ENCODE results near the gene KIAA1755. TPM values are rescaled to one million over a fixed set of nuclear protein-coding genes. Genes with fewer than 3 reads are reported as not detected.

The KIAA1755 gene
- total and polyA plus RNA-seq, 10 of the 15 experiments (the other 5 are each of a cell fraction or from before 2014, with no cell fraction given): not detected

DNA sequence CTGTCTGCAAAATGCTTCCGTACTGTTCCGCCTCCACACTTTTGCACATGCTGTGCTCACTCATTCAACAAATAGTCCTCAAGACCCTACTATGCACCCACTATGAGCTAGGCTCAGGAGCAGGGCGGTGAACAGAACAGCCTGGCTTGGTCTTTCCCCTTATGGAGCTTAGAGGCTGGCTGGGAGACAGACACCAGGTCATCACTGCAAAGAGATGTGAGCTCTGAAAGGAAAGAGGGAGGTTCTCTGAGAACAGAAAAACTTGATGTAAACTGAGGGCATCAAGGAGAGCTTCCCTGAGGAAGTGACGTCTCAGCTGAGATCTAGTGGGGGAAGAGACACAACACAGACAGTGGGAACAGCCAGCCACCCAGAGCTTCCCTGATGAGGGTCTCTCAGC is 64.5 kb downstream of the KIAA1755 start (continued):
- TF ChIP-seq, protein P1, sequence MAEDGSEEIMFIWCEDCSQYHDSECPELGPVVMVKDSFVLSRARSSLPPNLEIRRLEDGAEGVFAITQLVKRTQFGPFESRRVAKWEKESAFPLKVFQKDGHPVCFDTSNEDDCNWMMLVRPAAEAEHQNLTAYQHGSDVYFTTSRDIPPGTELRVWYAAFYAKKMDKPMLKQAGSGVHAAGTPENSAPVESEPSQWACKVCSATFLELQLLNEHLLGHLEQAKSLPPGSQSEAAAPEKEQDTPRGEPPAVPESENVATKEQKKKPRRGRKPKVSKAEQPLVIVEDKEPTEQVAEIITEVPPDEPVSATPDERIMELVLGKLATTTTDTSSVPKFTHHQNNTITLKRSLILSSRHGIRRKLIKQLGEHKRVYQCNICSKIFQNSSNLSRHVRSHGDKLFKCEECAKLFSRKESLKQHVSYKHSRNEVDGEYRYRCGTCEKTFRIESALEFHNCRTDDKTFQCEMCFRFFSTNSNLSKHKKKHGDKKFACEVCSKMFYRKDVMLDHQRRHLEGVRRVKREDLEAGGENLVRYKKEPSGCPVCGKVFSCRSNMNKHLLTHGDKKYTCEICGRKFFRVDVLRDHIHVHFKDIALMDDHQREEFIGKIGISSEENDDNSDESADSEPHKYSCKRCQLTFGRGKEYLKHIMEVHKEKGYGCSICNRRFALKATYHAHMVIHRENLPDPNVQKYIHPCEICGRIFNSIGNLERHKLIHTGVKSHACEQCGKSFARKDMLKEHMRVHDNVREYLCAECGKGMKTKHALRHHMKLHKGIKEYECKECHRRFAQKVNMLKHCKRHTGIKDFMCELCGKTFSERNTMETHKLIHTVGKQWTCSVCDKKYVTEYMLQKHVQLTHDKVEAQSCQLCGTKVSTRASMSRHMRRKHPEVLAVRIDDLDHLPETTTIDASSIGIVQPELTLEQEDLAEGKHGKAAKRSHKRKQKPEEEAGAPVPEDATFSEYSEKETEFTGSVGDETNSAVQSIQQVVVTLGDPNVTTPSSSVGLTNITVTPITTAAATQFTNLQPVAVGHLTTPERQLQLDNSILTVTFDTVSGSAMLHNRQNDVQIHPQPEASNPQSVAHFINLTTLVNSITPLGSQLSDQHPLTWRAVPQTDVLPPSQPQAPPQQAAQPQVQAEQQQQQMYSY (CRISPR knock-in tag; IDR thresholded peaks at IDR 0.05): no peak
- no peak for TF ChIP-seq RCOR1 (conservative IDR thresholded peaks at IDR 0.05; ENCODE audit: low read depth, low read length)

DNA sequence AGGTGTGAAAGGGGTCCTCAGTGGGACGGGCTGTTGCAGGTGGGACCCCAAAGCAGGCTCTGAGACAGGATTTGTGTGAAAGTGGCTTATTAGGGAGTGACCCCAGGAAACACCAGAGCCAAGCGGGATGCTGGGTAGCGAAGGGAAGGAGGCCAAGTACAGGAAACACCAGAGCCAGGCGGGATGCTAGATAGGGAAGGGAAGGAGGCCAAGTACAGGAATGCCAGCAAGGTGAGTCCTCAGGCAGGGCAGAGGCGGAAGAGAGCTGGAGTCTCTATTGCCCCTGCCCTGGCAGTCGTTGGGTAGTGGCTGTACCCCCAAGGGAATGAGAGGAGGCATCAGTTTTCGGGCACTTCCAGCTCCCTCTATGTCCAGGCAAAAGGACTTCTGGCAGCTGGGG is 65.0 kb downstream of the KIAA1755 start:
- ChIA-PET RAD21 (ENCODE audit: unreplicated experiment) (no interaction called here), CTCF (interaction anchor here (1.0 to 2.9 kb wide), 4 partner anchors 19 to 122 kb away, joined by 3 to 18 read pairs (median 4); no protein-coding TSS in a partner anchor), SMC1A (ENCODE audit: uncharacterized antibody, unreplicated experiment) (interaction anchor here (0.8 to 1.3 kb wide), 3 partner anchors 12 to 122 kb away, joined by 3 to 7 read pairs (median 3); no protein-coding TSS in a partner anchor), POLR2A (no interaction called here)
- BruUV-seq (replicated peaks): no TSS peak
- in situ Hi-C loops (cut with MboI) (no loop called here), intact Hi-C loops (cut with micrococcal nuclease; ENCODE audit: unreplicated experiment) (no loop called here)
- Histone ChIP-seq H3K36me3 (ENCODE audit: control insufficient read depth in 2 of 2, insufficient read depth in 2 of 2, low read length in 1 of 2) (no peaks in the 10 kb centered on the region), H3K4me2 (ENCODE audit: control insufficient read depth, insufficient read depth) (no peak overlapping the region), H3K27me3 (replicated peaks in 1 of 2; ENCODE audit: control insufficient read depth in 2 of 2, insufficient read depth in 2 of 2, low read length in 1 of 2) (no peaks in the 10 kb centered on the region; a peak in 2 of 4 replicates), H3K9ac (ENCODE audit: control insufficient read depth, insufficient read depth, low read length) (no peak overlapping the region), H3K27ac (ENCODE audit: control insufficient read depth, insufficient read depth) (no peak overlapping the region), H3K4me1 (ENCODE audit: control insufficient read depth, insufficient read depth, low read length) (no peaks in the 10 kb centered on the region; the same call in 1 of the 2 replicates), H3K9me3 (replicated peaks; ENCODE audit: control insufficient read depth, insufficient read depth, low read length) (no peaks in the 10 kb centered on the region), H3K79me2 (ENCODE audit: control insufficient read depth, insufficient read depth, low read length) (no peaks in the 10 kb centered on the region), H3K4me3 (no peak overlapping the region), H4K20me1 (ENCODE audit: control insufficient read depth, insufficient read depth) (no peaks in the 10 kb centered on the region), H2AFZ (ENCODE audit: control insufficient read depth, low read depth, low read length) (no peak overlapping the region)
- no peak for FAIRE-seq
- 61% methylated on average over 6 of the region's 7 CpGs for WGBS (ENCODE audit: insufficient coverage, insufficient replicate concordance, low lambda C conversion rate, missing lambda C conversion rate)
- no peak for DNase-seq (ENCODE audit: low read depth, low spot score)
- ATAC-seq: no peak
- TF ChIP-seq NFYB (IDR thresholded peaks at IDR 0.05; ENCODE audit: insufficient read depth, low read depth, low read length) (no peak), POLR2AphosphoS2 (IDR thresholded peaks at IDR 0.05; ENCODE audit: low read depth, low read length) (no peak), ETV6 (conservative IDR thresholded peaks at IDR 0.05 in 1 of 2, IDR thresholded peaks at IDR 0.05 in 1 of 2; ENCODE audit: borderline replicate concordance in 1 of 2, low read depth in 1 of 2) (no peak), TARDBP (IDR thresholded peaks at IDR 0.05; ENCODE audit: borderline replicate concordance) (no peak), STAT3 (IDR thresholded peaks at IDR 0.05; ENCODE audit: low read depth, low read length) (no peak), BACH1 (IDR thresholded peaks at IDR 0.05; ENCODE audit: borderline replicate concordance) (no peak), BMI1 (IDR thresholded peaks at IDR 0.05; ENCODE audit: borderline replicate concordance) (no peak), BCL11A (IDR thresholded peaks at IDR 0.05; ENCODE audit: low read depth, low read length) (no peak), ZNF384 (IDR thresholded peaks at IDR 0.05; ENCODE audit: borderline replicate concordance, low read depth, low read length) (no peak), JUND (IDR thresholded peaks at IDR 0.05; ENCODE audit: low read depth, low read length) (no peak), CBX5 (IDR thresholded peaks at IDR 0.05; ENCODE audit: low read depth) (no peak)
- TF ChIP-seq, protein P2, sequence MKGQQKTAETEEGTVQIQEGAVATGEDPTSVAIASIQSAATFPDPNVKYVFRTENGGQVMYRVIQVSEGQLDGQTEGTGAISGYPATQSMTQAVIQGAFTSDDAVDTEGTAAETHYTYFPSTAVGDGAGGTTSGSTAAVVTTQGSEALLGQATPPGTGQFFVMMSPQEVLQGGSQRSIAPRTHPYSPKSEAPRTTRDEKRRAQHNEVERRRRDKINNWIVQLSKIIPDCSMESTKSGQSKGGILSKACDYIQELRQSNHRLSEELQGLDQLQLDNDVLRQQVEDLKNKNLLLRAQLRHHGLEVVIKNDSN (IDR thresholded peaks at IDR 0.05; ENCODE audit: borderline replicate concordance, extremely low read length, insufficient read depth, low read depth, low read length): no peak

Data from GM12878 (cell line).